ENCODE data around the gene RBM24.
A peak's percentile ranks its signal among the peaks of the same experiment; 100 is the strongest.

RBM24 gene

GRCh38 chr6:17278289-17279063 is 2.7 kb upstream of the RBM24 start:
- DNase-seq: no peak

GRCh38 chr6:17280138-17280537 is 1.0 kb upstream of the RBM24 start:
- TF ChIP-seq GATA1 (IDR thresholded peaks at IDR 0.05; ENCODE audit: low read depth, low read length) (no peak), POLR2A (IDR thresholded peaks at IDR 0.05; ENCODE audit: low read length) (no peak)
- no peak for DNase-seq

More at GRCh38 chr6:17278289-17279063, 2.7 kb upstream of the RBM24 start:
- TF ChIP-seq GATA1 (IDR thresholded peaks at IDR 0.05; ENCODE audit: low read depth, low read length) (no peak), POLR2A (IDR thresholded peaks at IDR 0.05; ENCODE audit: low read length) (no peak)

GRCh38 chr6:17280552-17281090 is 540 bp upstream of the RBM24 start:
- no peak for DNase-seq

GRCh38 chr6:17281497-17282481 is 628 bp downstream of the RBM24 start:
- TF ChIP-seq POLR2A (IDR thresholded peaks at IDR 0.05; ENCODE audit: low read length) (no peak), GATA1 (IDR thresholded peaks at IDR 0.05; ENCODE audit: low read depth, low read length) (no peak)
- peak in 1 of 2 experiments; percentile 9 for DNase-seq

More at GRCh38 chr6:17280552-17281090, 540 bp upstream of the RBM24 start:
- TF ChIP-seq GATA1 (IDR thresholded peaks at IDR 0.05; ENCODE audit: low read depth, low read length): no peak
- no peak for TF ChIP-seq POLR2A (IDR thresholded peaks at IDR 0.05; ENCODE audit: low read length)

GRCh38 chr6:17283074-17283473 is 1.9 kb downstream of the RBM24 start:
- no peak for TF ChIP-seq POLR2A (IDR thresholded peaks at IDR 0.05; ENCODE audit: low read length)
- no peak for TF ChIP-seq GATA1 (IDR thresholded peaks at IDR 0.05; ENCODE audit: low read depth, low read length)
- no peak for DNase-seq

- no peak for TF ChIP-seq POLR2A (IDR thresholded peaks at IDR 0.05; ENCODE audit: low read length)
- no peak for TF ChIP-seq GATA1 (IDR thresholded peaks at IDR 0.05; ENCODE audit: low read depth, low read length)
- no peak for DNase-seq
Observed at GRCh38 chr6:17289630-17290061, 8.5 kb downstream of the RBM24 start.

GRCh38 chr6:17291778-17292177 is 10.6 kb downstream of the RBM24 start:
- no peak for DNase-seq
- TF ChIP-seq GATA1 (IDR thresholded peaks at IDR 0.05; ENCODE audit: low read depth, low read length) (no peak), POLR2A (IDR thresholded peaks at IDR 0.05; ENCODE audit: low read length) (no peak)

- no peak for DNase-seq
- TF ChIP-seq GATA1 (IDR thresholded peaks at IDR 0.05; ENCODE audit: low read depth, low read length) (no peak), POLR2A (IDR thresholded peaks at IDR 0.05; ENCODE audit: low read length) (no peak)
Observed at GRCh38 chr6:17292600-17293133, 11.5 kb downstream of the RBM24 start.

- no peak for DNase-seq
- no peak for TF ChIP-seq POLR2A (IDR thresholded peaks at IDR 0.05; ENCODE audit: low read length)
- no peak for TF ChIP-seq GATA1 (IDR thresholded peaks at IDR 0.05; ENCODE audit: low read depth, low read length)
Observed at GRCh38 chr6:17293395-17293794, 12.2 kb downstream of the RBM24 start.

GRCh38 chr6:17297271-17298080 is 16.3 kb downstream of the RBM24 start:
- no peak for TF ChIP-seq GATA1 (IDR thresholded peaks at IDR 0.05; ENCODE audit: low read depth, low read length)
- no peak for TF ChIP-seq POLR2A (IDR thresholded peaks at IDR 0.05; ENCODE audit: low read length)
- no peak for DNase-seq

- TF ChIP-seq POLR2A (IDR thresholded peaks at IDR 0.05; ENCODE audit: low read length) (no peak), GATA1 (IDR thresholded peaks at IDR 0.05; ENCODE audit: low read depth, low read length) (no peak)
- no peak for DNase-seq
Observed at GRCh38 chr6:17298257-17298656, 17.1 kb downstream of the RBM24 start.

- TF ChIP-seq GATA1 (IDR thresholded peaks at IDR 0.05; ENCODE audit: low read depth, low read length) (no peak), POLR2A (IDR thresholded peaks at IDR 0.05; ENCODE audit: low read length) (no peak)
- DNase-seq: no peak
Observed at GRCh38 chr6:17299222-17299621, 18.1 kb downstream of the RBM24 start.

GRCh38 chr6:17299750-17300149 is 18.6 kb downstream of the RBM24 start:
- TF ChIP-seq GATA1 (IDR thresholded peaks at IDR 0.05; ENCODE audit: low read depth, low read length): no peak
- TF ChIP-seq POLR2A (IDR thresholded peaks at IDR 0.05; ENCODE audit: low read length): no peak
- DNase-seq: no peak

Measured in erythroblast (primary cell).